PC-9 (cell line): ENCODE results near the gene AHRR.

ENCODE experiments used
- CTCF ChIP-seq: fragments of 200-600 bp; sonication (generic); conservative IDR thresholded peaks from 2 replicates; pipeline ENCODE4 v1.6.1; 2017; ENCODE audit warnings: mixed run types, antibody characterized with exemption, mild to moderate bottlenecking, moderate library complexity
- EZH2 ChIP-seq: fragments of 200-600 bp; sonication (generic); IDR thresholded peaks from 2 replicates; pipeline ENCODE4 v1.8.0; 2017; ENCODE audit warnings: antibody characterized with exemption, low read depth

DNA sequence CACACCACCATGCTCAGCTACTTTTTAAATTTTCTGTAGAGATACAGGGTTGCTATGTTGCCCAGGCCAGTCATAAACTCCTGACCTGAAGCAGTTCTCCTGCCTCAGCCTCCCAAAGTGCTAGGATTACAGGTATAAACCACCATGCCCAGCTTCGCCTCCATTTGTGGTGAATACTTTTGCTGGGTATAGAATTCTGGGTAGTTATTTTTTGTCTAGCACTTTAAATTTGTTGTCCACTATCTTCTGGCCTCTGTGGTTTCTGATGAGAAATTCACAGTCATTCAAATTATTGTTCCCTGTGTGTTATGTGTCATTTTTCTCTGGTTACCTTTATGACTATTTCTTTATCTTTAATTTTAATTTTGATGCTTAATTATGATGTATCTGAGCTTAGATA is 63.8 kb downstream of the AHRR start:
- TF ChIP-seq EZH2 (no peak), CTCF (no peak)
